ENCODE measurements around the gene ACIN1. TPM values are rescaled to one million over a fixed set of nuclear protein-coding genes. Genes with fewer than 3 reads are reported as not detected.

Gene ACIN1
- total and polyA plus RNA-seq, 12 donors = 35.7 to 119 (median 68.0) TPM

DNA sequence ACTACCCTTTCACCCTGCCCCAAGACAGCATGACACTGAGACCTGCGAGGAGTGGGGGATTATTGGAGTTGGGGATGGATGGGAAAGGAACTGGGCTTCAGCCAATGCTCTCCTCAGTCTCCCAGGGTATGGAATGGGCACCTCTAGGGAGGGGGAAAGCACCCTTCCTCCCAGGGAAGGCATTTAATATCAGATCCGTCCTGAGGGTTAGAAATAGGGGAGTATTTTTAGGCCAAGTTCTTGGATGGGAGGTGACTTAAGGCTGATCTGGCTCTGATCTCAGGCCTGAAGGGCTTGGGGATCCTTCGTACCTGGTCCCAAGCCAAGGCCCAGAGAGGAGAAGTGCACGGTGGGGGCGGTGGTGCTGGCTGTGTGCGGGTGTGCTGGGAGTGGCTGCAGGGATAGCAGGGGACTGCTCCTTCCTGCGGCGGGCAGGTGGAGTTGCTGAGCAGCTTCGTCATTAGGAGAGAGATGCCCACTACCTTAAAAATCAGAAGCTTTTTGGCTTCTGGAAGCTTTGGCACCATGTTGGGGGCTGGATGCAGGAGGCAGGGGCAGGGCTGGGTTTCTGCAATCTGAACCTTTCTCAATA is 31.1 kb upstream of the ACIN1 start:
- Histone ChIP-seq H3K9me3 (no peaks in the 10 kb centered on the region), H3K4me3 (no peak overlapping the region), H3K4me1 (peaks cover 0 to 41% (median 9%) of the 10 kb centered on the region in 9 donors), H3K36me3 (peaks cover 0 to 27% (median 0%) of the 10 kb centered on the region in 9 donors), H3K27ac (no peak overlapping the region), H3K27me3 (no peaks in the 10 kb centered on the region)
- TF ChIP-seq, protein P1, sequence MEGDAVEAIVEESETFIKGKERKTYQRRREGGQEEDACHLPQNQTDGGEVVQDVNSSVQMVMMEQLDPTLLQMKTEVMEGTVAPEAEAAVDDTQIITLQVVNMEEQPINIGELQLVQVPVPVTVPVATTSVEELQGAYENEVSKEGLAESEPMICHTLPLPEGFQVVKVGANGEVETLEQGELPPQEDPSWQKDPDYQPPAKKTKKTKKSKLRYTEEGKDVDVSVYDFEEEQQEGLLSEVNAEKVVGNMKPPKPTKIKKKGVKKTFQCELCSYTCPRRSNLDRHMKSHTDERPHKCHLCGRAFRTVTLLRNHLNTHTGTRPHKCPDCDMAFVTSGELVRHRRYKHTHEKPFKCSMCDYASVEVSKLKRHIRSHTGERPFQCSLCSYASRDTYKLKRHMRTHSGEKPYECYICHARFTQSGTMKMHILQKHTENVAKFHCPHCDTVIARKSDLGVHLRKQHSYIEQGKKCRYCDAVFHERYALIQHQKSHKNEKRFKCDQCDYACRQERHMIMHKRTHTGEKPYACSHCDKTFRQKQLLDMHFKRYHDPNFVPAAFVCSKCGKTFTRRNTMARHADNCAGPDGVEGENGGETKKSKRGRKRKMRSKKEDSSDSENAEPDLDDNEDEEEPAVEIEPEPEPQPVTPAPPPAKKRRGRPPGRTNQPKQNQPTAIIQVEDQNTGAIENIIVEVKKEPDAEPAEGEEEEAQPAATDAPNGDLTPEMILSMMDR (IDR thresholded peaks at IDR 0.05) = no peak
- WGBS, 2 donors = 50 to 61% methylated on average over 9 of the region's 9 CpGs
- ATAC-seq (peak in 2 of 8 donors; percentile 34), DNase-seq (no peak)
- intact Hi-C loops (cut with DNase I) = loop anchor here in 5 of 10 donors (1.0 to 10.0 kb wide), 3 partner anchors 35 to 179 kb away; partner anchors contain the start of genes BCL2L2 (in 1 of the 5) and PPP1R3E (in 1 of the 5)

GRCh38 chr14:23125011-23125410 is 30.1 kb upstream of the ACIN1 start:
- H3K27ac ChIP-seq = no peak overlapping the region
- peaks cover 0 to 43% (median 7%) of the 10 kb centered on the region in 9 donors for H3K4me1 ChIP-seq
- TF ChIP-seq, protein P1 (IDR thresholded peaks at IDR 0.05) = no peak
- ATAC-seq (no peak), DNase-seq (no peak)
- no peaks in the 10 kb centered on the region for H3K9me3 ChIP-seq
- no peak overlapping the region for H3K4me3 ChIP-seq
- whole genome bisulfite sequencing, 2 donors = 72 to 76% methylated on average over 3 of the region's 3 CpGs
- H3K36me3 ChIP-seq = peaks cover 0 to 24% (median 0%) of the 10 kb centered on the region in 9 donors
- intact Hi-C loops (cut with DNase I) = loop anchor here in 5 of 10 donors (10.0 kb wide), 2 partner anchors 170 to 180 kb away; partner anchors contain the start of genes BCL2L2 (in 1 of the 5) and PPP1R3E (in 1 of the 5)
- no peaks in the 10 kb centered on the region for H3K27me3 ChIP-seq

GRCh38 chr14:23124337-23124954 is 29.5 kb upstream of the ACIN1 start:
- H3K9me3 ChIP-seq = no peaks in the 10 kb centered on the region
- no peak overlapping the region for H3K4me3 ChIP-seq
- peaks cover 0 to 20% (median 0%) of the 10 kb centered on the region in 9 donors for H3K36me3 ChIP-seq
- TF ChIP-seq, protein P1 (IDR thresholded peaks at IDR 0.05) = no peak
- no peak for ATAC-seq
- peaks cover 0 to 43% (median 7%) of the 10 kb centered on the region in 9 donors for H3K4me1 ChIP-seq
- no peak for DNase-seq
- H3K27ac ChIP-seq = no peak overlapping the region
- 84 to 89% methylated on average over 13 of the region's 13 CpGs for WGBS, 2 donors
- H3K27me3 ChIP-seq = no peaks in the 10 kb centered on the region
- intact Hi-C loops (cut with DNase I) = loop anchor here in 7 of 10 donors (5.0 to 10.0 kb wide), 4 partner anchors 33 to 180 kb away; partner anchors contain the start of genes BCL2L2 (in 1 of the 7) and PPP1R3E (in 1 of the 7)

GRCh38 chr14:23123419-23123818 is 28.5 kb upstream of the ACIN1 start:
- Histone ChIP-seq H3K27ac (no peak overlapping the region), H3K27me3 (no peaks in the 10 kb centered on the region), H3K9me3 (no peaks in the 10 kb centered on the region), H3K36me3 (peaks cover 0 to 14% (median 0%) of the 10 kb centered on the region in 9 donors), H3K4me1 (peaks cover 0 to 45% (median 7%) of the 10 kb centered on the region in 9 donors), H3K4me3 (no peak overlapping the region)
- TF ChIP-seq, protein P1 (IDR thresholded peaks at IDR 0.05) = no peak
- intact Hi-C loops (cut with DNase I) = loop anchor here in 7 of 10 donors (5.0 to 10.0 kb wide), 4 partner anchors 34 to 181 kb away; partner anchors contain the start of genes BCL2L2 (in 1 of the 7) and PPP1R3E (in 1 of the 7)
- peak; percentile 58 to 83 for DNase-seq
- WGBS, 2 donors = 26 to 27% methylated on average over 8 of the region's 8 CpGs
- ATAC-seq = peak in 7 of 8 donors; percentile 12 to 86 (median 59)

Data from heart right ventricle (tissue), 16 donors.